ENCODE results near the gene CXCL12. TPM values are rescaled to one million over a fixed set of nuclear protein-coding genes. Genes with fewer than 3 reads are reported as not detected.

CXCL12 gene
- total RNA-seq, 4 donors from 2014 or later, result 44.7 to 81.2 (median 56.9) TPM

DNA sequence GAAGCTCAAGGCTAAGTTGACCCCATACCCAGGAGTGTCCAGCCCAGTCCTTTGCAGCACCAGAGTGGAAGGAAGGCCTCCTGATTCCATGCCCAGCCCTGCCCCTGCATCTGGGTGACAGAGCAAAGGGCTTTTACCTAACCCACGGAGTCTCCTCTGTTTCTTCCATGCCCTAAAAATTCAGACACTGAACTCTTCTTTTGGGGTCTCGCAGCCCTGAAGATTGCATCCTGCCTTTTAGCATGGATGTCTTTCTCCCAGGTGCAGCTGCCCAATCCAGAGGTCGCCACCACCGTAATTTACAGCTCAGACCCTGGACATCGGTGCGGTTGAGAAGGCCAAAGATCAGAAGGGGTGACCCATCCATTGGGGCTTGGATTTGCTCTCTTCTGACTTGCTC is 50.8 kb downstream of the CXCL12 start:
- Histone ChIP-seq H3K27ac (no peak overlapping the region), H3K27me3 (no peaks in the 10 kb centered on the region), H3K4me1 (no peaks in the 10 kb centered on the region), H3K4me3 (no peak overlapping the region), H3K36me3 (no peaks in the 10 kb centered on the region), H3K9me3 (no peaks in the 10 kb centered on the region)
- TF ChIP-seq EP300 (IDR thresholded peaks at IDR 0.05) (no peak), CTCF (IDR thresholded peaks at IDR 0.05) (no peak), POLR2AphosphoS5 (IDR thresholded peaks at IDR 0.05) (no peak), POLR2A (IDR thresholded peaks at IDR 0.05) (no peak)
- 87 to 100% methylated on average over 2 to 6 of the region's 6 CpGs for WGBS, 2 donors (ENCODE audit: low coverage in 1 of 2)
- no peak for ATAC-seq

GRCh38 chr10:44333511-44333910 is 51.4 kb downstream of the CXCL12 start:
- H3K27me3 ChIP-seq, result no peaks in the 10 kb centered on the region
- no peaks in the 10 kb centered on the region for H3K9me3 ChIP-seq
- H3K4me3 ChIP-seq, result no peak overlapping the region
- no peak overlapping the region for H3K27ac ChIP-seq
- no peaks in the 10 kb centered on the region for H3K4me1 ChIP-seq
- WGBS, 2 donors (ENCODE audit: low coverage in 1 of 2), result 95 to 96% methylated on average over 6 to 10 of the region's 10 CpGs
- H3K36me3 ChIP-seq, result no peaks in the 10 kb centered on the region
- ATAC-seq, result no peak
- TF ChIP-seq EP300 (IDR thresholded peaks at IDR 0.05) (no peak), POLR2AphosphoS5 (IDR thresholded peaks at IDR 0.05) (no peak), CTCF (IDR thresholded peaks at IDR 0.05) (no peak), POLR2A (IDR thresholded peaks at IDR 0.05) (no peak)

DNA sequence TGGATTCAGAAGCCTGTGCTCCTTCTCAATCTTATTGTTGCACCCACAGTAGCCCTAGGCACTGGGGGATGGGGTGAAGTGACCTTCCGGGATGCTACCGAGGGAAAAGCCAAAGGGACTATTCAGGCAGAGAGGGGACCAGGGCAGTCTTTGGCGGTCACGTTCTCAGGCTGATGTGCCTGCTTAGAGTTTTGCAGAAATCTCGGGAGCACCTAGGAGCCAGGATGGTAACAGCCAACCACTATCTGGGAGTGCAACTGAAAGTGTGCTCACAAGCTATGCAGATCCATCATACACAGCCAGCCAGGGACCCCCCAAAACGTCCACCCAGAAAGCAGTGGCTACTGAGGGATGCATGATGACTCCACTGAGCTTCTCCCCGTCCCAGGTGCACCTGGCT is 52.4 kb downstream of the CXCL12 start:
- Histone ChIP-seq H3K4me1 (no peaks in the 10 kb centered on the region), H3K27ac (no peak overlapping the region), H3K4me3 (no peak overlapping the region), H3K36me3 (no peaks in the 10 kb centered on the region), H3K9me3 (no peaks in the 10 kb centered on the region), H3K27me3 (no peaks in the 10 kb centered on the region)
- ATAC-seq, result no peak
- WGBS, 2 donors (ENCODE audit: low coverage in 1 of 2), result 49% methylated on average over 3 of the region's 7 CpGs; no CpG with 5 or more reads in 1 of the 2 donors
- TF ChIP-seq POLR2A (IDR thresholded peaks at IDR 0.05) (no peak), EP300 (IDR thresholded peaks at IDR 0.05) (no peak), POLR2AphosphoS5 (IDR thresholded peaks at IDR 0.05) (no peak)

DNA sequence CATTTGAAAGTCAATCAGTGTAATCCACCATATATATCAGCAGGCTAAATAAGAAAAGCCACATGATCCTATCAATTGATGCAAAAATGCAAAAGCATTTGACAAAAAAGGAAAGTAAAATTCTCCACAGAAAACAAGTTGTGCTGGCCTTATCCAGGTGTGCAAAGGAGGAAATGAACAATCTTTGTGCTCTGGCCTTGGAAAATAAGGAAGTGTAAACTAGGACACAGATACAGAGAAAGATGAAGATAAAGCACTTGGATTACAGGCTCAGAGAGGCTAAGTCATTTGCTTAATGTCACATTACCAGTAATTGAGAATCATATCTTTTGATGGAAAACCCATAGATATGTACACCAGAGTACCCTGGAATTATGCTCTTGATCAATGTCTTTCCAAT is 54.5 kb downstream of the CXCL12 start:
- Histone ChIP-seq H3K9me3 (no peaks in the 10 kb centered on the region), H3K27me3 (no peaks in the 10 kb centered on the region), H3K36me3 (no peaks in the 10 kb centered on the region), H3K27ac (no peak overlapping the region), H3K4me1 (no peaks in the 10 kb centered on the region), H3K4me3 (no peak overlapping the region)
- no peak for ATAC-seq
- TF ChIP-seq EP300 (IDR thresholded peaks at IDR 0.05) (no peak), POLR2A (IDR thresholded peaks at IDR 0.05) (no peak), CTCF (IDR thresholded peaks at IDR 0.05) (no peak), POLR2AphosphoS5 (IDR thresholded peaks at IDR 0.05) (no peak)

- Histone ChIP-seq H3K27me3 (no peaks in the 10 kb centered on the region), H3K36me3 (no peaks in the 10 kb centered on the region), H3K4me3 (no peak overlapping the region), H3K9me3 (no peaks in the 10 kb centered on the region), H3K4me1 (no peaks in the 10 kb centered on the region), H3K27ac (no peak overlapping the region)
- 93% methylated on average over 2 of the region's 2 CpGs; no CpG with 5 or more reads in 1 of the 2 donors for WGBS, 2 donors (ENCODE audit: low coverage in 1 of 2)
- TF ChIP-seq EP300 (IDR thresholded peaks at IDR 0.05), result no peak
- no peak for TF ChIP-seq POLR2A (IDR thresholded peaks at IDR 0.05)
- no peak for TF ChIP-seq POLR2AphosphoS5 (IDR thresholded peaks at IDR 0.05)
- TF ChIP-seq CTCF (IDR thresholded peaks at IDR 0.05), result no peak
- no peak for ATAC-seq
Measured at GRCh38 chr10:44327461-44327860, 57.4 kb downstream of the CXCL12 start.
